T-cell (primary cell): ENCODE measurements around the gene SOSTDC1. TPM values are rescaled to one million over a fixed set of nuclear protein-coding genes. Genes with fewer than 3 reads are reported as not detected.

Experiments used
- ATAC-seq, 4 experiments: fragments of 200-7000 bp in 3 of 4; fragments of 150-1000 bp in 1 of 4; cut with Tn5 transposase; replicated peaks in 1 of 4; 1 replicate in 3 of 4; 2 replicates in 1 of 4; pipeline ENCODE4 v1.10.0; 2021; ENCODE audit warnings: moderate library complexity in 3 of 4, mild to moderate bottlenecking in 2 of 4, moderate number of reproducible peaks in 1 of 4
- CTCF ChIA-PET, 2 donors: fragments of 300-600 bp; sonication (Branson Sonifier 250); formaldehyde crosslinking; loops; one replicate each; lab custom pipeline; 2022; ENCODE audit warnings: antibody characterized with exemption in 2 of 2; lab: Charles Lee
- POLR2A ChIA-PET, 2 donors: fragments of 300-600 bp; sonication (Branson Sonifier 250); formaldehyde crosslinking; loops; one replicate each; lab custom pipeline; 2022; ENCODE audit warnings: antibody characterized with exemption in 2 of 2; lab: Charles Lee
- DNase-seq, 35 experiments: peaks; one replicate each; pipeline versions ENCODE4 v3.0.0 to v3.0.0-alpha.2; 2013 to 2023
- H3K27ac ChIP-seq: one replicate; pipeline ENCODE4 v1.5.1; 2013; ENCODE audit warnings: low read length
- H3K27me3 ChIP-seq, 2 experiments: replicated peaks in 1 of 2; 1 replicate in 1 of 2; 2 replicates in 1 of 2; pipeline versions ENCODE4 v1.6.1 to v1.7.0; 2013; ENCODE audit warnings: low read length in 1 of 2, mixed read lengths in 1 of 2; ENCODE audit not compliant: control insufficient read depth in 2 of 2, insufficient read depth in 2 of 2; ENCODE audit errors: extremely low read depth in 1 of 2
- H3K36me3 ChIP-seq, 2 donors: 1 replicate in 1 of 2; 2 replicates in 1 of 2; pipeline versions ENCODE4 v1.6.1 to v1.7.0; 2013; ENCODE audit warnings: low read length in 1 of 2; ENCODE audit not compliant: control insufficient read depth in 2 of 2, insufficient read depth in 1 of 2; ENCODE audit errors: extremely low read depth in 1 of 2
- H3K4me1 ChIP-seq, 2 experiments: 1 replicate in 1 of 2; 2 replicates in 1 of 2; pipeline versions ENCODE4 v1.6.1 to v1.7.0; 2013; ENCODE audit warnings: low read length in 2 of 2, mixed read lengths in 1 of 2; ENCODE audit not compliant: insufficient read depth in 2 of 2, control insufficient read depth in 1 of 2; ENCODE audit errors: extremely low read depth in 1 of 2
- H3K4me3 ChIP-seq, 2 donors: 1 replicate in 1 of 2; 2 replicates in 1 of 2; pipeline versions ENCODE4 v1.5.1 to v1.7.0; 2013; ENCODE audit warnings: mild to moderate bottlenecking in 2 of 2, low read length in 1 of 2, moderate library complexity in 1 of 2; ENCODE audit not compliant: control insufficient read depth in 1 of 2; ENCODE audit errors: extremely low read depth in 1 of 2
- H3K9me3 ChIP-seq: 2 replicates; pipeline ENCODE4 v1.7.0; 2013
- H3K27ac Mint-ChIP-seq, 2 donors: one replicate each; pipeline ENCODE4 v1.8.0; 2020 to 2021; ENCODE audit warnings: mild to moderate bottlenecking in 2 of 2, mixed read lengths in 2 of 2
- H3K27me3 Mint-ChIP-seq, 2 donors: one replicate each; pipeline ENCODE4 v1.8.0; 2021 to 2022; ENCODE audit warnings: mixed read lengths in 2 of 2
- H3K36me3 Mint-ChIP-seq: one replicate; pipeline ENCODE4 v1.8.0; 2021; ENCODE audit warnings: mixed read lengths
- H3K4me1 Mint-ChIP-seq, 3 donors: one replicate each; pipeline ENCODE4 v1.8.0; 2020 to 2022; ENCODE audit warnings: mixed read lengths in 3 of 3, mild to moderate bottlenecking in 1 of 3
- H3K4me3 Mint-ChIP-seq, 3 donors: one replicate each; pipeline ENCODE4 v1.8.0; 2020 to 2022; ENCODE audit warnings: mild to moderate bottlenecking in 3 of 3, mixed read lengths in 3 of 3, moderate library complexity in 3 of 3
- H3K9me3 Mint-ChIP-seq, 3 donors: one replicate each; pipeline ENCODE4 v1.8.0; 2020 to 2022; ENCODE audit warnings: mixed read lengths in 3 of 3
- WGBS: methylation state at CpG from one replicate; pipeline ENCODE4 v1.1.5; 2013; ENCODE audit warnings: missing lambda C conversion rate; ENCODE audit not compliant: insufficient coverage; 5-methylcytosine and 5-hydroxymethylcytosine counted together
- total RNA-seq, 35 experiments: library from RNA in 6 of 35; stranded (reverse) in 6 of 35; fragments of 120-200 nt in 1 of 35; gene quantifications; one replicate each; pipeline versions ENCODE4 v1.2.1 to v1.2.4 and lab custom pipeline; 2013 to 2026

Gene SOSTDC1
- total RNA-seq, 5 donors from 2014 or later (not counting 1 experiment from before 2014, with no cell fraction given), result not detected

GRCh38 chr7:16493266-16493665 is 27.7 kb upstream of the SOSTDC1 start:
- Histone ChIP-seq H3K27ac (no peak overlapping the region), H3K36me3 (no peaks in the 10 kb centered on the region), H3K4me3 (no peak overlapping the region), H3K9me3 (no peaks in the 10 kb centered on the region), H3K4me1 (no peaks in the 10 kb centered on the region), H3K27me3 (peaks cover 0 to 3% of the 10 kb centered on the region in 2 experiments)
- no peak overlapping the region for H3K4me3 Mint-ChIP-seq
- no peak for DNase-seq
- no CpG with 5 or more reads among the region's 2 CpGs for WGBS
- H3K36me3 Mint-ChIP-seq, result no peaks in the 10 kb centered on the region
- H3K27me3 Mint-ChIP-seq, result peaks cover 0 to 3% of the 10 kb centered on the region in 2 donors
- ChIA-PET CTCF (interaction anchor here in 1 of 2 donors (0.6 kb wide), 1 partner anchor 31 kb away, joined by 3 read pairs; no protein-coding TSS in a partner anchor), POLR2A (no interaction called here)
- H3K9me3 Mint-ChIP-seq, result no peaks in the 10 kb centered on the region
- no peak for ATAC-seq
- H3K4me1 Mint-ChIP-seq, result no peaks in the 10 kb centered on the region
- no peak overlapping the region for H3K27ac Mint-ChIP-seq

- H3K27ac ChIP-seq, result no peak overlapping the region
- H3K27me3 ChIP-seq, result peaks cover 0 to 3% of the 10 kb centered on the region in 2 experiments
- no peaks in the 10 kb centered on the region for H3K36me3 Mint-ChIP-seq
- H3K9me3 Mint-ChIP-seq, result no peaks in the 10 kb centered on the region
- peaks cover 0 to 3% of the 10 kb centered on the region in 2 donors for H3K27me3 Mint-ChIP-seq
- H3K27ac Mint-ChIP-seq, result no peak overlapping the region
- no peak for ATAC-seq
- H3K4me3 Mint-ChIP-seq, result no peak overlapping the region
- no peak overlapping the region for H3K4me3 ChIP-seq
- H3K9me3 ChIP-seq, result no peaks in the 10 kb centered on the region
- CTCF ChIA-PET, result interaction anchor here in 1 of 2 donors (0.6 kb wide), 1 partner anchor 31 kb away, joined by 3 read pairs; no protein-coding TSS in a partner anchor
- no peaks in the 10 kb centered on the region for H3K4me1 ChIP-seq
- H3K36me3 ChIP-seq, result no peaks in the 10 kb centered on the region
- DNase-seq, result no peak
- H3K4me1 Mint-ChIP-seq, result no peaks in the 10 kb centered on the region
- WGBS, result no CpG with 5 or more reads among the region's 3 CpGs
- POLR2A ChIA-PET, result no interaction called here
Measured at GRCh38 chr7:16492513-16493062, 27.1 kb upstream of the SOSTDC1 start.

- no peaks in the 10 kb centered on the region for H3K9me3 Mint-ChIP-seq
- no peak overlapping the region for H3K27ac Mint-ChIP-seq
- H3K36me3 ChIP-seq, result no peaks in the 10 kb centered on the region
- no peak overlapping the region for H3K27ac ChIP-seq
- no CpG with 5 or more reads among the region's 2 CpGs for WGBS
- no peak overlapping the region for H3K4me3 ChIP-seq
- no peaks in the 10 kb centered on the region for H3K9me3 ChIP-seq
- H3K36me3 Mint-ChIP-seq, result no peaks in the 10 kb centered on the region
- DNase-seq (no peak), ATAC-seq (no peak)
- peaks cover 0 to under 1% of the 10 kb centered on the region in 2 donors for H3K27me3 Mint-ChIP-seq
- no peaks in the 10 kb centered on the region for H3K4me1 Mint-ChIP-seq
- H3K27me3 ChIP-seq, result peaks cover 0 to 3% of the 10 kb centered on the region in 2 experiments
- POLR2A ChIA-PET, result no interaction called here
- no peak overlapping the region for H3K4me3 Mint-ChIP-seq
- CTCF ChIA-PET, result no interaction called here
- H3K4me1 ChIP-seq, result no peaks in the 10 kb centered on the region
Measured at GRCh38 chr7:16491148-16491547, 25.6 kb upstream of the SOSTDC1 start.

- no peak overlapping the region for H3K27ac Mint-ChIP-seq
- no peak for ATAC-seq
- CTCF ChIA-PET, result no interaction called here
Measured at GRCh38 chr7:16484453-16485158, 19.1 kb upstream of the SOSTDC1 start.

GRCh38 chr7:16479591-16479990 is 14.1 kb upstream of the SOSTDC1 start:
- H3K4me3 ChIP-seq, result no peak overlapping the region
- Mint-ChIP-seq H3K27me3 (peaks cover 2 to 21% of the 10 kb centered on the region in 2 donors), H3K36me3 (no peaks in the 10 kb centered on the region), H3K4me1 (no peaks in the 10 kb centered on the region), H3K9me3 (no peaks in the 10 kb centered on the region), H3K4me3 (no peak overlapping the region), H3K27ac (no peak overlapping the region)
- DNase-seq (no peak), ATAC-seq (no peak)
- H3K27ac ChIP-seq, result no peak overlapping the region
- POLR2A ChIA-PET, result no interaction called here
- WGBS, result 86% methylated on average over 1 of the region's 7 CpGs
- CTCF ChIA-PET, result no interaction called here
- H3K27me3 ChIP-seq, result no peaks in the 10 kb centered on the region
- H3K4me1 ChIP-seq, result no peaks in the 10 kb centered on the region
- H3K9me3 ChIP-seq, result no peaks in the 10 kb centered on the region
- no peaks in the 10 kb centered on the region for H3K36me3 ChIP-seq

More at GRCh38 chr7:16484453-16485158, 19.1 kb upstream of the SOSTDC1 start:
- Histone ChIP-seq H3K36me3 (no peaks in the 10 kb centered on the region), H3K4me1 (no peaks in the 10 kb centered on the region), H3K9me3 (no peaks in the 10 kb centered on the region), H3K4me3 (no peak overlapping the region), H3K27me3 (no peaks in the 10 kb centered on the region), H3K27ac (no peak overlapping the region)
- Mint-ChIP-seq H3K36me3 (no peaks in the 10 kb centered on the region), H3K4me3 (no peak overlapping the region), H3K27me3 (peaks cover 0 to 7% of the 10 kb centered on the region in 2 donors), H3K9me3 (no peaks in the 10 kb centered on the region), H3K4me1 (no peaks in the 10 kb centered on the region)
- POLR2A ChIA-PET, result no interaction called here
- DNase-seq, result no peak
- 95% methylated on average over 3 of the region's 4 CpGs for WGBS

GRCh38 chr7:16479161-16479560 is 13.6 kb upstream of the SOSTDC1 start:
- no peak overlapping the region for H3K4me3 Mint-ChIP-seq
- H3K27ac Mint-ChIP-seq, result no peak overlapping the region
- no peaks in the 10 kb centered on the region for H3K9me3 Mint-ChIP-seq
- H3K36me3 ChIP-seq, result no peaks in the 10 kb centered on the region
- WGBS, result 88% methylated on average over 4 of the region's 4 CpGs
- H3K27me3 ChIP-seq, result no peaks in the 10 kb centered on the region
- ATAC-seq (no peak), DNase-seq (no peak)
- POLR2A ChIA-PET, result no interaction called here
- CTCF ChIA-PET, result no interaction called here
- no peaks in the 10 kb centered on the region for H3K36me3 Mint-ChIP-seq
- no peaks in the 10 kb centered on the region for H3K9me3 ChIP-seq
- no peaks in the 10 kb centered on the region for H3K4me1 Mint-ChIP-seq
- no peak overlapping the region for H3K4me3 ChIP-seq
- H3K27me3 Mint-ChIP-seq, result peaks cover 2 to 26% of the 10 kb centered on the region in 2 donors
- H3K4me1 ChIP-seq, result no peaks in the 10 kb centered on the region
- H3K27ac ChIP-seq, result no peak overlapping the region
